GM12878 (cell line): Measurements from ENCODE around the gene STIL. TPM values are rescaled to one million over a fixed set of nuclear protein-coding genes. Genes with fewer than 3 reads are reported as not detected.

Source experiments
- ATAC-seq: fragments of 200-7000 bp; cut with Tn5 transposase; 3 replicates; pipeline ENCODE4 v1.9.1; 2020; ENCODE audit warnings: mild to moderate bottlenecking, moderate library complexity
- BruUV-seq: library from RNA; stranded (reverse); fragments of 400-500 nt; replicated peaks from 2 replicates; lab custom pipeline; 2021; lab: Mats Ljungman, UMichigan
- CTCF ChIA-PET: fragments of 300-600 bp; sonication (Branson Sonifier 250); formaldehyde crosslinking; extraction: SDS; loops from one replicate; lab custom pipeline; 2021; ENCODE audit warnings: inconsistent platforms; lab: Yijun Ruan, JAX
- POLR2A ChIA-PET: fragments of 350-600 bp; formaldehyde crosslinking; extraction: SDS; loops from one replicate; lab custom pipeline; 2021; ENCODE audit warnings: inconsistent platforms; lab: Charles Lee
- RAD21 ChIA-PET: fragments of 300-600 bp; sonication (Branson Sonifier 250); formaldehyde crosslinking; loops from one replicate; lab custom pipeline; 2023; ENCODE audit warnings: antibody characterized with exemption; ENCODE audit not compliant: unreplicated experiment; lab: Charles Lee
- SMC1A ChIA-PET: fragments of 300-600 bp; sonication (Branson Sonifier 250); formaldehyde crosslinking; loops from one replicate; lab custom pipeline; 2023; ENCODE audit not compliant: unreplicated experiment, uncharacterized antibody; lab: Charles Lee
- DNase-seq: peaks from one replicate; pipeline ENCODE4 v3.0.0-alpha.2; 2011; ENCODE audit warnings: low read depth, low spot score
- FAIRE-seq: peaks from 3 replicates; lab custom pipeline; 2011; peaks lifted over from hg19 to GRCh38; lab: Jason Lieb, UNC
- H2AFZ ChIP-seq: 2 replicates; pipeline ENCODE4 v1.6.0; 2011; ENCODE audit warnings: low read depth, low read length, control low read depth; ENCODE audit not compliant: control insufficient read depth
- H3K27ac ChIP-seq: 2 replicates; pipeline ENCODE4 v1.5.1; 2011; ENCODE audit warnings: control low read depth; ENCODE audit not compliant: control insufficient read depth, insufficient read depth
- H3K27me3 ChIP-seq, 2 experiments: replicated peaks in 1 of 2; 2 replicates each; pipeline versions ENCODE4 v1.6.0 to v1.6.1; 2011; ENCODE audit warnings: low read length in 1 of 2; ENCODE audit not compliant: control insufficient read depth in 2 of 2, insufficient read depth in 2 of 2
- H3K36me3 ChIP-seq, 2 experiments: 2 replicates each; pipeline ENCODE4 v1.5.1; 2011; ENCODE audit warnings: low read length in 1 of 2; ENCODE audit not compliant: control insufficient read depth in 2 of 2, insufficient read depth in 2 of 2
- H3K4me1 ChIP-seq: 2 replicates; pipeline ENCODE4 v1.6.1; 2011; ENCODE audit warnings: mild to moderate bottlenecking, low read length, moderate library complexity, mixed read lengths; ENCODE audit not compliant: control insufficient read depth, insufficient read depth
- H3K4me2 ChIP-seq: 2 replicates; pipeline ENCODE4 v1.6.0; 2011; ENCODE audit warnings: control low read depth; ENCODE audit not compliant: control insufficient read depth, insufficient read depth
- H3K4me3 ChIP-seq: fragments of 200-600 bp; sonication (generic); 2 replicates; pipeline ENCODE4 v1.5.1; 2016
- H3K79me2 ChIP-seq: 2 replicates; pipeline ENCODE4 v1.6.0; 2011; ENCODE audit warnings: low read length; ENCODE audit not compliant: control insufficient read depth, insufficient read depth
- H3K9ac ChIP-seq: 2 replicates; pipeline ENCODE4 v1.8.0; 2011; ENCODE audit warnings: low read length, control low read depth, mixed read lengths; ENCODE audit not compliant: control insufficient read depth, insufficient read depth
- H3K9me3 ChIP-seq: replicated peaks from 3 replicates; pipeline ENCODE4 v1.5.1; 2011; ENCODE audit warnings: mild to moderate bottlenecking, low read length; ENCODE audit not compliant: control insufficient read depth, insufficient read depth
- H4K20me1 ChIP-seq: 2 replicates; pipeline ENCODE4 v1.6.0; 2011; ENCODE audit not compliant: control insufficient read depth, insufficient read depth
- ASH2L ChIP-seq: fragments of 300-600, 200-600 bp; sonication (generic); IDR thresholded peaks from 2 replicates; pipeline ENCODE4 v1.6.1; 2017; ENCODE audit warnings: low read depth, mild to moderate bottlenecking, borderline replicate concordance
- CBX3 ChIP-seq: fragments of 200-600 bp; sonication (generic); IDR thresholded peaks from 2 replicates; pipeline ENCODE4 v1.6.1; 2016; ENCODE audit warnings: low read depth, borderline replicate concordance
- CHD2 ChIP-seq: IDR thresholded peaks from 2 replicates; pipeline ENCODE4 v1.6.1; 2011; ENCODE audit warnings: low read depth, low read length, improper control_type of control experiment, borderline replicate concordance
- CREB1 ChIP-seq: IDR thresholded peaks from 2 replicates; pipeline ENCODE4 v1.6.1; 2012; ENCODE audit warnings: low read depth, mild to moderate bottlenecking, inconsistent platforms
- EP300 ChIP-seq, 2 experiments: fragments of 150-350 bp in 1 of 2; IDR thresholded peaks; 2 replicates each; pipeline ENCODE4 v1.6.1; 2011 to 2012; ENCODE audit warnings: low read depth in 2 of 2, low read length in 2 of 2, borderline replicate concordance in 1 of 2, improper control_type of control experiment in 1 of 2, inconsistent platforms in 1 of 2; ENCODE audit not compliant: control insufficient read depth in 1 of 2
- HDAC2 ChIP-seq: fragments of 200-600 bp; sonication (generic); IDR thresholded peaks from 2 replicates; pipeline ENCODE4 v1.6.1; 2017
- JUNB ChIP-seq: IDR thresholded peaks from 2 replicates; pipeline ENCODE4 v1.6.1; 2016; ENCODE audit warnings: antibody characterized with exemption, mild to moderate bottlenecking
- NBN ChIP-seq: fragments of 450-650 bp; IDR thresholded peaks from 2 replicates; pipeline ENCODE4 v1.6.1; 2016
- NFIC ChIP-seq: IDR thresholded peaks from 2 replicates; pipeline ENCODE4 v1.6.1; 2012; ENCODE audit warnings: low read depth, mild to moderate bottlenecking, inconsistent platforms, low read length, moderate library complexity
- POLR2AphosphoS2 ChIP-seq: IDR thresholded peaks from 2 replicates; pipeline ENCODE4 v1.6.1; 2011; ENCODE audit warnings: low read depth, mild to moderate bottlenecking, low read length, improper control_type of control experiment, moderate library complexity
- SIX5 ChIP-seq: IDR thresholded peaks from 2 replicates; pipeline ENCODE4 v1.6.1; 2011; ENCODE audit warnings: mild to moderate bottlenecking, low read depth, low read length, moderate library complexity; ENCODE audit not compliant: severe bottlenecking
- TBL1XR1 ChIP-seq: IDR thresholded peaks from 2 replicates; pipeline ENCODE4 v1.6.1; 2012; ENCODE audit warnings: low read depth, low read length, improper control_type of control experiment
- WGBS: methylation state at CpG from one replicate; pipeline ENCODE4 v1.1.6; 2016; ENCODE audit warnings: low lambda C conversion rate; ENCODE audit not compliant: insufficient replicate concordance, insufficient coverage; ENCODE audit errors: missing lambda C conversion rate; 5-methylcytosine and 5-hydroxymethylcytosine counted together
- in situ Hi-C: fragments of 300-500 bp; cut with MboI; formaldehyde crosslinking; loops from 9 replicates; pipeline ENCODE4 v1.14.3; 2018; ENCODE audit warnings: mixed read lengths
- intact Hi-C: fragments of 100-400 bp; cut with micrococcal nuclease; formaldehyde crosslinking; loops from one replicate; pipeline ENCODE4 v1.14.2; 2022; ENCODE audit not compliant: unreplicated experiment
- polyA plus RNA-seq, 11 experiments: library from polyadenylated mRNA; depleted of rRNA in 4 of 11; unstranded in 6 of 11; stranded (reverse) in 5 of 11; fragments of >200 nt; fragmentation: Nextera tagmentation in 4 of 11; fragmentation: Illumina TruSeq in 1 of 11; extraction: Ambion mirVana in 4 of 11; extraction: Trizol in 1 of 11; gene quantifications; 1 replicate in 1 of 11; 2 replicates in 10 of 11; pipeline versions ENCODE4 v1.2.1 to v1.2.3, GENCODE V29; 2011 to 2016; ENCODE audit warnings: inconsistent platforms in 2 of 11, missing spikeins in 2 of 11, low read depth in 1 of 11
- total RNA-seq, 4 experiments: library from RNA; depleted of rRNA in 3 of 4; stranded (reverse); fragments of >200 nt in 3 of 4; fragmentation: Illumina TruSeq in 1 of 4; extraction: Trizol in 1 of 4; gene quantifications; 2 replicates each; pipeline versions ENCODE4 v1.2.1 to v1.2.3, GENCODE V29; 2013 to 2021

STIL gene
- total and polyA plus RNA-seq, 10 of the 15 experiments (the other 5 are each of a cell fraction or from before 2014, with no cell fraction given) = 6.0 to 35.1 (median 26.5) TPM

DNA sequence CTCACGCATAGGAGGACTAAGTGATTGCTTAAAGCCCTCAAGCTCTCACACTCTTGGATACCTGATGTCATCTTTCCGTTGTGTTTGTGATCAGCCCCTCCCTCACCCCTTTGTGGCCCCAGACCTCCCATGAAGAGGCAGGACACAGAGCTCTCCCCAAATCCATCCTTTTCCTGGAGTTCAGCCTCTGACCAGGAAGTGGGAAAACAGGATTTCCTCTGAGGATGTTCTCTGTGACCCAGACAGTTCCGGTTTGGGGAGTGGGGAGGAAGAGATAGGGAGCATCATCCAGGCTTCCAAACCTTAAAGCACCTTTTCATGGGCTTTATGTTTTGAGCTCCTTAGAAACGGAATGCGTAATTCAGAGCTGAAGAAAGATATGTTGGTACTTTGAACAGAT lies 70.0 kb downstream of the STIL start:
- TF ChIP-seq CBX3 (no peak), EP300 (IDR thresholded peaks at IDR 0.05; ENCODE audit: borderline replicate concordance in 1 of 2, control insufficient read depth in 1 of 2, low read depth in 2 of 2, low read length in 2 of 2) (no peak), ASH2L (no peak), NFIC (no peak), SIX5 (no peak), TBL1XR1 (no peak), POLR2AphosphoS2 (no peak), NBN (no peak), CHD2 (no peak), HDAC2 (no peak), CREB1 (no peak), JUNB (no peak)
- Histone ChIP-seq H3K4me3 (no peak overlapping the region), H3K9me3 (no peaks in the 10 kb centered on the region), H3K4me2 (no peak overlapping the region), H3K36me3 (no peaks in the 10 kb centered on the region), H4K20me1 (no peaks in the 10 kb centered on the region), H2AFZ (no peak overlapping the region), H3K4me1 (no peaks in the 10 kb centered on the region), H3K79me2 (no peaks in the 10 kb centered on the region), H3K27ac (no peak overlapping the region), H3K27me3 (no peaks in the 10 kb centered on the region), H3K9ac (no peak overlapping the region)
- ChIA-PET CTCF (interaction anchor here (1.0 to 2.5 kb wide), 2 partner anchors 20 to 23 kb away, joined by 3 to 8 read pairs; no protein-coding TSS in a partner anchor), SMC1A (no interaction called here), RAD21 (no interaction called here), POLR2A (no interaction called here)
- FAIRE-seq = no peak
- in situ Hi-C loops = no loop called here
- BruUV-seq = no TSS peak
- 58% methylated on average over 5 of the region's 5 CpGs for WGBS
- DNase-seq = no peak
- intact Hi-C loops = no loop called here
- no peak for ATAC-seq
